ENCODE measurements around the gene BCAP29.
"Not testable (repeated sequence)": the region's sequence is repeated elsewhere in the genome, so short reads cannot be mapped to it uniquely, and the experiment has no call there.

BCAP29 gene

GRCh38 chr7:107628461-107629064 lies 48.5 kb downstream of the BCAP29 start:
- DNase-seq = no peak

- DNase-seq = no peak
Observed at GRCh38 chr7:107630342-107630741, 50.3 kb downstream of the BCAP29 start.

DNA sequence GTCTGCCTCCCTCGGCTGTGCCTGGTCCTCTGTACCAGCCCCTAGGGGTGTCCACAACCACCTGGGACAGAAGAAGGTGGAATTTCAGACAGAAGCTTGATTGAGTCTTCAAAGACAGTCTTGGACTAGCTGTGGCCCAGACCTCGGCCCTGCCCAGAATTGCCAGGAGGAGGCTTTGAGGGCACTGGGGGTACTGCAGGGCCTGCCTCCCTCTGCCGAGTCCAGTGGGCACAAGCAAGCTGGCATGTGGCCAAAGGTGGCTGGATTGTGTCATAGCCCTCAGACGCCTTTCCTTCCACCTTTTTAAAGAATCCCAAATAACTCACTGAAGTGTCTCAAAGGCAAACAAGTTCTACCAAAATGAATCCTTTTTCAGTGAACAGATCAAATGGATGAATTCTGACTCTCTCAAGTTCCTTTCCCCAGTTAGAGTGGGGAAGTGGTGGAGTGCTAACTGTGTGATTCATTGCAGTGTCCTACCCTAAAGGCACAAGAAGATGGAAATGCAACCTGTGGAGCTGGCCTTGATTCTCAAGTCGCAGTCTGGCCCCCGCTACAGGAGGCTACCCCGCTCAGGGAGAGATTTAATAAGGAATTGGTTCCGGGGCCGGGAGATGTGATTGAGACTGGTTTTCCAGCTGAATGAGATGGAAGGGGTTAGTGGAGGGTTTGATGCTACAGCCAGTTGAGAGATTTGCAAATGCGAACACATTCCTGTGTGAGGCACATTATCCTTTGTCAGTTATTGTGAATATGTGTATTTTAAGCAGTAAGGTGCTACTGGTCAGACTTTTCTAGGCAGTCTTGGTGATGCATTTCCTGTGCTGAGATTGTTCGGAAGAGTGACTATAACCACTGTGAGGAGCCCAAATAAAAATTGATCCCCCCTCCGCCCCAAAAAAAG lies 51.8 kb downstream of the BCAP29 start:
- DNase-seq = no peak

- DNase-seq = no peak
Observed at GRCh38 chr7:107632492-107632865, 52.4 kb downstream of the BCAP29 start.

GRCh38 chr7:107638594-107638993 lies 58.5 kb downstream of the BCAP29 start:
- no peak for DNase-seq

DNA sequence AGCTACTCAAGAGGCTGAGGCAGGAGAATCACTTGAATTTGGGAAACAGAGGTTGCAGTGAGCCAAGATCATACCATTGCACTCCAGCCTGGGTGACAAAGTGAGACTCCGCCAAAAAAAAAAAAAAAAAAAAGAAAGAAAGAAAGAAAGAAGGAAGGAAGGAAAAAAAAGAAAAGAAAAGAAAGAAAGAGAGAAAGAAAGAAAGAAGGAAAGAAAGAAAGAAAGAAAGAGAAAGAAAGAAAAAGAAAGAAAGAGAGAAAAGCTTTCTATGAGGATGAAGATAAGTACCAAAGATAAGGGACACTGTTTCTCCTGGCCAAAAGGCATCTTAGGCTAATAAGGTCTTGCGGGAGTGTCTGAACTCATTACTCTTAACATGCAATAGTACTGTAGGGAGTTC lies 59.0 kb downstream of the BCAP29 start:
- not testable (repeated sequence) for DNase-seq

DNA sequence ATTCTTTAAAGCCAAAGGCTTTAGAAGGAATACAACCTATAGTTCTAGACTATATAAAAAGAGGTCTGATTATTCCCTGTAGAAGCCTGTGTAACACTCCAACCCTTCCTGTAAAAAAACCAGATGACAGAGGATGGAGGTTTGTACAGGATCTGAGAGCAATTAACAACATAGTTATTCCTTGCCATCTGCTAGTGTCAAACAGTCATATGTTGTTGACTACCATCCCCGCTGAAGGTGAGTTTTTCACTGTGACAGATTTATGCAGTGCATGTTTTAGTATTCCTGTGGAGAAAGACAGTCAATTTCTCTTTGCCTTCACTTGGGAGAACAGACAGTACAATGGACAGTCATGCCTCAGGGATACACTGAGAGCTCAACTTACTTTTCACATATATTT lies 61.6 kb downstream of the BCAP29 start:
- peak in 1 of 2 experiments; percentile 11 for DNase-seq

- DNase-seq = no peak
Observed at GRCh38 chr7:107642501-107642900, 62.5 kb downstream of the BCAP29 start.

DNA sequence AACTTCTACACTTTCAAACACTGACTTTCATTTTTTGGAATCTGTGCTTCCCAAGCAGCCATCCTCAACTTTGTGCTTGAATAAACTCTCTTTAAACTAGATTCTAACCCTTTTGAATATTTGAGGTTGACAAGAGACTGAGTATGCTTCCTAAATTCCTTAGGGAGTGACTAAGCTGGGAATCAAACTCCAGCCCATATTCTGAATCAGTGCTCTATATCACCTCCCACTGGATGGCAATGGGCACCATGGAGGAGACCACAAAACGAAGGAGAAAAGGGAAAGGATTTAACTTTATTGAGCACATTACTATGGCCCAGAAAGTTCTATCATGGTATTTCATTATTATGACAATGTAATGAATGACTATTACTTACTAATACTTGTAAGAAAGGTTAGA lies 63.4 kb downstream of the BCAP29 start:
- no peak for DNase-seq

GRCh38 chr7:107643938-107644308 lies 63.9 kb downstream of the BCAP29 start:
- DNase-seq = no peak

GRCh38 chr7:107644309-107644974 lies 64.4 kb downstream of the BCAP29 start:
- DNase-seq = peak; percentile 3 to 38

- DNase-seq = no peak
Observed at GRCh38 chr7:107652642-107653041, 72.6 kb downstream of the BCAP29 start.

DNA sequence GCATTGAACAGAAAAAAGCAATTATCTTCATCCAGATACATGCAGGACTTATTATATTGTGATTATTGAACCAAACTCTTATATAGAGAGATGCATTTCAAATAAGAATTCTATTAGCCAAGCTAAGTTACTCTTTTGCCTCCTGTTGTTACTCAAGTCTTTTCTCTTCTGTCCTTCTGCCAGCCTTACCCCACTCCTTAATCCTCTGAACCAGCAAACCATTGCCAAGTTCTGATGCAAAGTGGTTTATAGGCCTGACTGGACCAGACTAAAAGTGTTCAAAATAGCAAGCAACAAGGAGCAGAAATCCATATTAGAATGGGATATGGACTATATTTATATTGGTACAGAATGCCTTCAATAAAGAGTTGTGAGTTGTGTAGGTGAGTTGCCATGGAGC lies 78.4 kb downstream of the BCAP29 start:
- DNase-seq = no peak

GRCh38 chr7:107659666-107660065 lies 79.6 kb downstream of the BCAP29 start:
- DNase-seq = no peak

- DNase-seq = no peak
Observed at GRCh38 chr7:107660381-107661080, 80.5 kb downstream of the BCAP29 start, which contains the start of gene SLC26A4. Gene SLC26A4, plus strand, starts transcription at chr7:107660828. Its CDS starts 814 bp downstream, at chr7:107661642.

DNA sequence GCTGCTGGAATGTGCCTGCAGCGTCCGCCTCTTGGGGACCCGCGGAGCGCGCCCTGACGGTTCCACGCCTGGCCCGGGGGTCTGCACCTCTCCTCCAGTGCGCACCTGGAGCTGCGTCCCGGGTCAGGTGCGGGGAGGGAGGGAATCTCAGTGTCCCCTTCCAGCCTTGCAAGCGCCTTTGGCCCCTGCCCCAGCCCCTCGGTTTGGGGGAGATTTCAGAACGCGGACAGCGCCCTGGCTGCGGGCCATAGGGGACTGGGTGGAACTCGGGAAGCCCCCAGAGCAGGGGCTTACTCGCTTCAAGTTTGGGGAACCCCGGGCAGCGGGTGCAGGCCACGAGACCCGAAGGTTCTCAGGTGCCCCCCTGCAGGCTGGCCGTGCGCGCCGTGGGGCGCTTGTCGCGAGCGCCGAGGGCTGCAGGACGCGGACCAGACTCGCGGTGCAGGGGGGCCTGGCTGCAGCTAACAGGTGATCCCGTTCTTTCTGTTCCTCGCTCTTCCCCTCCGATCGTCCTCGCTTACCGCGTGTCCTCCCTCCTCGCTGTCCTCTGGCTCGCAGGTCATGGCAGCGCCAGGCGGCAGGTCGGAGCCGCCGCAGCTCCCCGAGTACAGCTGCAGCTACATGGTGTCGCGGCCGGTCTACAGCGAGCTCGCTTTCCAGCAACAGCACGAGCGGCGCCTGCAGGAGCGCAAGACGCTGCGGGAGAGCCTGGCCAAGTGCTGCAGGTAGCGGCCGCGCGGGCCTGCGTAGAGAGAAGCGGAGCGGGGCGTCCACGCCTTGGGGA lies 81.2 kb downstream of the BCAP29 start:
- DNase-seq = peak in 1 of 2 experiments; percentile 2

- DNase-seq = no peak
Observed at GRCh38 chr7:107661865-107662379, 81.9 kb downstream of the BCAP29 start.

GRCh38 chr7:107663196-107663595 lies 83.2 kb downstream of the BCAP29 start:
- DNase-seq = no peak

- no peak for DNase-seq
Observed at GRCh38 chr7:107666790-107667189, 86.7 kb downstream of the BCAP29 start.

DNA sequence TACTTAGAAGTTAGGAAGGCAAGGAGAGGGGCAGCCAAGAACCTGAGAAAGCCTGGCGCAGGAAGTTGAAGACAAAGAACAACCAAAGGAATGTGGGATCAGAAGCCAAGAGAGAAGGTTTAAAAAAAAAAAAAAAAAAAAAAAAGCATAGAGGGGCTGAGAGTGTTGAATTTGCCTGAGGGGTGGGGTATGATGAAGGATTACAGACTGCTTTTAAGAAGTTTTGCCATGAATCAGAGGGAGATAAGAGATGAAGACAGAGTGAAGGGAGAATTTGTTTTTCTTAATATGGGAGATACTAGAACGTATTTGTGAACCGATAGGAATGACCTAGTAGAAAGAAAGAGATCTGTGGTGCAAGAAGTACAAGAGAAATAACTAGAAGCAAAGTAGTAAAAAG lies 87.3 kb downstream of the BCAP29 start:
- DNase-seq = no peak

DNA sequence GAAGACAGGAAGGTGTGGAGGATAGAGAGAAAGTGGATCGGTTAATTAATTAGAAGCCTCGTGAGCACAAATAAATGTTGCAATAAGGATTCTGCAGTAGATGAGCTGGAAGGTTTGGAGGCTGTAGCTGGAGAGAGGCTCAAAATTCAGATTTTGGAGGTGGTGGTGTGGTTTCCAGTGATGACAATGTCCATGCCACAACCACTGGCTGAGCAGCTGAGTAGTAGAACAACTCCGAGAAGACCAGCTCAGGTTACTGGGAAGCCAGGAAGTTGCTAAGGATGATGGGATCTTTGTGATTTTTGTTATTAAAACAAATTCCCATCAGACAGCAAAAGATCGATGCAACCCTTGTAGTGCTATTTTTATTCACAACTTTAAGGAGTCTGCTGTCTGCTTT lies 88.2 kb downstream of the BCAP29 start:
- DNase-seq = no peak

All from NCI-H446 (cell line).